ENCODE data around the gene WDR38.

GRCh38 chr9:124869466-124869985 lies 16.3 kb downstream of the WDR38 start:
- TF ChIP-seq POLR2AphosphoS5 (IDR thresholded peaks at IDR 0.05; ENCODE audit: borderline replicate concordance, low read depth, low read length) = no peak
- TF ChIP-seq EZH2 (IDR thresholded peaks at IDR 0.05) = no peak

Measured in SK-N-MC (cell line).